Activated naive CD8-positive, alpha-beta T cell (primary cell): ENCODE results near the gene MRPL19.

Experiments used
- H3K27ac Mint-ChIP-seq: one replicate; pipeline ENCODE4 v1.8.0; 2021; ENCODE audit warnings: mixed read lengths
- H3K27me3 Mint-ChIP-seq: one replicate; pipeline ENCODE4 v1.8.0; 2021; ENCODE audit warnings: mixed read lengths
- H3K36me3 Mint-ChIP-seq: one replicate; pipeline ENCODE4 v1.8.0; 2021; ENCODE audit warnings: mixed read lengths
- H3K4me1 Mint-ChIP-seq: one replicate; pipeline ENCODE4 v1.8.0; 2021; ENCODE audit warnings: low read depth, mixed read lengths
- H3K4me3 Mint-ChIP-seq: one replicate; pipeline ENCODE4 v1.8.0; 2021; ENCODE audit warnings: mild to moderate bottlenecking, mixed read lengths
- H3K9me3 Mint-ChIP-seq: one replicate; pipeline ENCODE4 v1.8.0; 2021; ENCODE audit warnings: low read depth, mixed read lengths

Gene MRPL19

GRCh38 chr2:75719616-75720015, 73.0 kb downstream of the MRPL19 start:
- Mint-ChIP-seq H3K9me3 (peaks cover 7% of the 10 kb centered on the region), H3K36me3 (peaks cover 2% of the 10 kb centered on the region), H3K4me1 (no peaks in the 10 kb centered on the region), H3K4me3 (no peak overlapping the region), H3K27me3 (peaks cover 7% of the 10 kb centered on the region), H3K27ac (no peak overlapping the region)

- Mint-ChIP-seq H3K4me1 (no peaks in the 10 kb centered on the region), H3K27ac (no peak overlapping the region), H3K4me3 (no peak overlapping the region), H3K36me3 (peaks cover 2% of the 10 kb centered on the region), H3K27me3 (peaks cover 7% of the 10 kb centered on the region), H3K9me3 (peaks cover 7% of the 10 kb centered on the region)
Observed at GRCh38 chr2:75720525-75720924, 73.9 kb downstream of the MRPL19 start.

DNA sequence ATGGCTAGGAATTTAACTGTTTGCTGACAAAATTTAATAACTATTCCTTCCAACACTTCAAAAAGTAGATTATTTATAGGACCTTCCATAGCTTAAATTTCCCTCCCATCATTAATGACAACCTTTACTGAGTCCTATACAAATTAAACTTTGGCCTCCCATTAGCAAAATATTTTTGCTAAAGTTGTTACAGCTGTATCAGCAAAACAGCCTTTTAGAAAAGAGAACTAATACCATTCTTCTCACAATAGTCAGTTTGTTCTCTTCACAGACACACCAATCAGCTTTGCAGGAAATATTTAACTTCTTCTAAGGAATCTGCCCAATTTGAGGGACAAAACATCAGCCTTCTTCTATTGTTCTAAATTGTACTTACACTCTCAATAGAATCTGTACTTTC, 76.1 kb downstream of the MRPL19 start:
- Mint-ChIP-seq H3K4me1 (no peaks in the 10 kb centered on the region), H3K36me3 (peaks cover 2% of the 10 kb centered on the region), H3K27me3 (peaks cover 11% of the 10 kb centered on the region), H3K27ac (no peak overlapping the region), H3K9me3 (peaks cover 7% of the 10 kb centered on the region), H3K4me3 (no peak overlapping the region)

- Mint-ChIP-seq H3K4me3 (no peak overlapping the region), H3K27ac (no peak overlapping the region), H3K9me3 (no peaks in the 10 kb centered on the region), H3K27me3 (peaks cover 9% of the 10 kb centered on the region), H3K4me1 (no peaks in the 10 kb centered on the region), H3K36me3 (no peaks in the 10 kb centered on the region)
Observed at GRCh38 chr2:75728614-75729419, 82.2 kb downstream of the MRPL19 start.

GRCh38 chr2:75729861-75730260, 83.3 kb downstream of the MRPL19 start:
- Mint-ChIP-seq H3K27ac (no peak overlapping the region), H3K36me3 (no peaks in the 10 kb centered on the region), H3K27me3 (peaks cover 6% of the 10 kb centered on the region), H3K9me3 (no peaks in the 10 kb centered on the region), H3K4me3 (no peak overlapping the region), H3K4me1 (no peaks in the 10 kb centered on the region)

DNA sequence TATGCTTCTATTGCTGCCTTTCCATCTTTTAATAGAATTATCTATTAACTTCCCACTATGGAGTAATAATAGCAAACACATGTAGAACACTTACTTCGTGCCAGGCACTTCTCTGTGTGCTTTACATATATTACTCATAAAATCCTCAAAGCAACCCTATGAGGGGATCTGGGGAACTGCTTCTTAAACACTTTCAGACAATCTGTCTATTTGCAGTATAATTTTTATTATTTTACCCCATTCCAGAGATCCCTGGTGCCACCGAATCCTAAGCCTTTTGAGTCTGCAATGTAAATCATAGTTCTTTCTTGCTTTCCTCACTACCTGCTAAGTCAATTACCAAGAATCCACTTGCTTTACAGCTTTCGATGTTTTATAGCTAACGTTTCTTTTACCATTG, 89.7 kb downstream of the MRPL19 start:
- H3K27me3 Mint-ChIP-seq, result peaks cover 15% of the 10 kb centered on the region
- no peak overlapping the region for H3K4me3 Mint-ChIP-seq
- no peak overlapping the region for H3K27ac Mint-ChIP-seq
- peaks cover 5% of the 10 kb centered on the region for H3K36me3 Mint-ChIP-seq
- H3K4me1 Mint-ChIP-seq, result no peaks in the 10 kb centered on the region
- peaks cover 3% of the 10 kb centered on the region for H3K9me3 Mint-ChIP-seq

- H3K4me1 Mint-ChIP-seq, result no peaks in the 10 kb centered on the region
- no peak overlapping the region for H3K4me3 Mint-ChIP-seq
- H3K36me3 Mint-ChIP-seq, result peaks cover 5% of the 10 kb centered on the region
- peaks cover 4% of the 10 kb centered on the region for H3K9me3 Mint-ChIP-seq
- no peak overlapping the region for H3K27ac Mint-ChIP-seq
- peaks cover 13% of the 10 kb centered on the region for H3K27me3 Mint-ChIP-seq
Observed at GRCh38 chr2:75737961-75738360, 91.4 kb downstream of the MRPL19 start.
